SK-N-SH (cell line): ENCODE results near the gene MALT1. TPM values are rescaled to one million over a fixed set of nuclear protein-coding genes. Genes with fewer than 3 reads are reported as not detected.

Experiments
- CTCF ChIA-PET: fragments of 300-600, 350-600 bp; formaldehyde crosslinking; extraction: SDS; loops from one replicate; lab custom pipeline; 2021; lab: Yijun Ruan, JAX
- POLR2A ChIA-PET: fragments of 350-600 bp; sonication (Branson Sonifier 250); formaldehyde crosslinking; extraction: SDS; loops from one replicate; lab custom pipeline; 2020; ENCODE audit warnings: antibody characterized with exemption, inconsistent platforms; lab: Yijun Ruan, JAX
- DNase-seq: peaks from one replicate; pipeline ENCODE4 v3.0.0; 2012
- H2AFZ ChIP-seq: fragments of 200-600 bp; sonication (generic); 2 replicates; pipeline ENCODE4 v1.8.1; 2016; ENCODE audit warnings: antibody characterized with exemption, mild to moderate bottlenecking, low read depth
- H3F3A ChIP-seq: fragments of 200-600 bp; sonication (generic); replicated peaks from 2 replicates; pipeline ENCODE3; 2016; ENCODE audit warnings: antibody characterized with exemption, mild to moderate bottlenecking; ENCODE audit not compliant: insufficient read depth
- H3K27ac ChIP-seq, 2 experiments: fragments of 200-500 bp in 1 of 2; fragments of 200-600 bp in 1 of 2; sonication (Bioruptor generic) in 1 of 2; sonication (generic), shearing (Covaris generic) in 1 of 2; 2 replicates each; pipeline versions ENCODE4 v1.5.1 to v1.6.1; 2014 to 2016; ENCODE audit warnings: low read depth in 2 of 2, inconsistent platforms in 1 of 2, low read length in 1 of 2, mild to moderate bottlenecking in 1 of 2, mixed read lengths in 1 of 2
- H3K27me3 ChIP-seq: fragments of 200-600 bp; sonication (generic), shearing (Covaris generic); 2 replicates; pipeline ENCODE4 v1.6.1; 2016; ENCODE audit warnings: mixed run types; ENCODE audit not compliant: insufficient read depth
- H3K36me3 ChIP-seq, 2 experiments: fragments of 200-500 bp in 1 of 2; fragments of 200-600 bp in 1 of 2; sonication (Bioruptor generic) in 1 of 2; sonication (generic) in 1 of 2; replicated peaks in 1 of 2; 2 replicates each; pipeline versions ENCODE3 to v1.5.1; 2014 to 2016; ENCODE audit warnings: low read length in 1 of 2, mild to moderate bottlenecking in 1 of 2; ENCODE audit not compliant: insufficient read depth in 2 of 2, control insufficient read depth in 1 of 2
- H3K4me1 ChIP-seq, 2 experiments: fragments of 200-500 bp in 1 of 2; fragments of 200-600 bp in 1 of 2; sonication (Bioruptor generic) in 1 of 2; sonication (generic), shearing (Covaris generic) in 1 of 2; 2 replicates each; pipeline versions ENCODE4 v1.5.1 to v1.6.1; 2014 to 2016; ENCODE audit warnings: low read depth in 1 of 2, low read length in 1 of 2, mixed run types in 1 of 2; ENCODE audit not compliant: insufficient read depth in 2 of 2, control insufficient read depth in 1 of 2
- H3K4me2 ChIP-seq: fragments of 200-600 bp; sonication (generic), shearing (Covaris generic); 2 replicates; pipeline ENCODE4 v1.6.1; 2017; ENCODE audit warnings: mixed run types
- H3K4me3 ChIP-seq, 2 experiments: fragments of 200-500 bp in 1 of 2; fragments of 200-600 bp in 1 of 2; sonication (Bioruptor generic) in 1 of 2; sonication (generic), shearing (Covaris generic) in 1 of 2; 2 replicates each; pipeline versions ENCODE4 v1.5.1 to v1.8.1; 2014 to 2016; ENCODE audit warnings: low read depth in 2 of 2, inconsistent platforms in 1 of 2, low read length in 1 of 2, mild to moderate bottlenecking in 1 of 2, mixed read lengths in 1 of 2, moderate library complexity in 1 of 2
- H3K79me2 ChIP-seq: fragments of 200-600 bp; sonication (generic); 2 replicates; pipeline ENCODE4 v1.8.1; 2017; ENCODE audit warnings: mild to moderate bottlenecking; ENCODE audit not compliant: insufficient read depth
- H3K9ac ChIP-seq: fragments of 200-600 bp; sonication (generic); 2 replicates; pipeline ENCODE4 v1.6.1; 2017; ENCODE audit warnings: mixed run types
- H3K9me2 ChIP-seq: fragments of 200-600 bp; sonication (generic); 2 replicates; pipeline ENCODE4 v1.6.1; 2017; ENCODE audit warnings: mixed run types
- H3K9me3 ChIP-seq: fragments of 200-600 bp; sonication (generic); 2 replicates; pipeline ENCODE4 v1.6.1; 2017; ENCODE audit warnings: mixed run types, mild to moderate bottlenecking, moderate library complexity
- H4K20me1 ChIP-seq: fragments of 200-600 bp; sonication (generic); 2 replicates; pipeline ENCODE4 v1.6.1; 2017; ENCODE audit warnings: mild to moderate bottlenecking, mixed run types; ENCODE audit not compliant: insufficient read depth
- CHD2 ChIP-seq: fragments of 150-350 bp; IDR thresholded peaks from 2 replicates; pipeline ENCODE4 v1.6.1; 2018; ENCODE audit warnings: low read length; ENCODE audit not compliant: partially characterized antibody
- ELF1 ChIP-seq: IDR thresholded peaks from 2 replicates; pipeline ENCODE4 v1.4.0; 2012
- FOXJ3 ChIP-seq: sonication (generic); formaldehyde crosslinking; IDR thresholded peaks from 2 replicates; pipeline ENCODE4 v1.5.1; 2020; ENCODE audit warnings: mild to moderate bottlenecking, missing genetic modification reagents
- JUND ChIP-seq: IDR thresholded peaks from 2 replicates; pipeline ENCODE4 v1.4.0; 2012
- MEF2A ChIP-seq: IDR thresholded peaks from 2 replicates; pipeline ENCODE4 v1.4.0; 2012; ENCODE audit warnings: low read depth, borderline replicate concordance
- MXI1 ChIP-seq: IDR thresholded peaks from 2 replicates; pipeline ENCODE4 v1.6.1; 2012; ENCODE audit warnings: mild to moderate bottlenecking, low read depth, low read length, improper control_type of control experiment
- NFIC ChIP-seq: IDR thresholded peaks from 2 replicates; pipeline ENCODE4 v1.4.0; 2012; ENCODE audit warnings: borderline replicate concordance
- RAD21 ChIP-seq: IDR thresholded peaks from 2 replicates; pipeline ENCODE4 v1.6.1; 2012; ENCODE audit warnings: mild to moderate bottlenecking, low read length
- REST ChIP-seq: IDR thresholded peaks from 2 replicates; pipeline ENCODE4 v1.6.1; 2012; ENCODE audit warnings: mild to moderate bottlenecking, low read depth, low read length, moderate library complexity
- RFX5 ChIP-seq: IDR thresholded peaks from 2 replicates; pipeline ENCODE4 v1.6.1; 2012; ENCODE audit warnings: mild to moderate bottlenecking, improper control_type of control experiment, low read length
- TEAD4 ChIP-seq: IDR thresholded peaks from 2 replicates; pipeline ENCODE4 v1.4.0; 2012; ENCODE audit warnings: mild to moderate bottlenecking, borderline replicate concordance; ENCODE audit not compliant: insufficient read depth
- YY1 ChIP-seq: IDR thresholded peaks from 2 replicates; pipeline ENCODE4 v1.4.0; 2012; ENCODE audit warnings: low read depth, mild to moderate bottlenecking
- WGBS: methylation state at CpG from one replicate; pipeline ENCODE4 v1.1.6; 2017; ENCODE audit warnings: low lambda C conversion rate; 5-methylcytosine and 5-hydroxymethylcytosine counted together
- polyA plus RNA-seq, 3 experiments: library from polyadenylated mRNA; depleted of rRNA; stranded (reverse); fragments of >200 nt; gene quantifications; 2 replicates each; pipeline ENCODE4 v1.2.3, GENCODE V29; 2012

Gene MALT1
- polyA plus RNA-seq, 1 of the 3 experiments (the other 2 are of a cell fraction): 6.6 TPM

GRCh38 chr18:58699551-58699950 lies 28.3 kb downstream of the MALT1 start:
- H3K27me3 ChIP-seq: no peaks in the 10 kb centered on the region

DNA sequence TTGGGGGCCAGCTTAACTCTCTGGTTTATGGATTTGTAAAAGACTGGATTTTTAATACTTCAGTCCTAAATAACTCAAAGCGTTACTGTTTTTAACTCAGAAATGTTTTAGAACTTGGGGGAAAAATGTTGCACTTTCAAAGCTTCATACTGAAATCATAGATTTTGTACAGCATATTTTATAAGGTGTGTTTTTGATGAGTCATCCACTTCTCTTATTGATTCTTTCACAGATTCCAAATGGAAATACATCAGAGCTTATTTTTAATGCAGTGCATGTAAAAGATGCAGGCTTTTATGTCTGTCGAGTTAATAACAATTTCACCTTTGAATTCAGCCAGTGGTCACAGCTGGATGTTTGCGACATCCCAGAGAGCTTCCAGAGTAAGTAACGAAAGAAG lies 28.9 kb downstream of the MALT1 start:
- Histone ChIP-seq H3K27me3 (no peaks in the 10 kb centered on the region), H3K4me1 (peaks cover 0 to under 1% of the 10 kb centered on the region in 2 experiments; a peak in 1 of 4 replicates), H3K9me2 (no peaks in the 10 kb centered on the region), H3K27ac (no peak overlapping the region), H3F3A (no peaks in the 10 kb centered on the region), H3K4me2 (no peak overlapping the region), H3K9ac (no peak overlapping the region), H4K20me1 (no peaks in the 10 kb centered on the region), H2AFZ (no peak overlapping the region), H3K36me3 (peaks cover 10 to 39% of the 10 kb centered on the region in 2 experiments), H3K79me2 (no peaks in the 10 kb centered on the region), H3K4me3 (no peak overlapping the region), H3K9me3 (no peaks in the 10 kb centered on the region)
- TF ChIP-seq RFX5 (no peak), MEF2A (no peak), JUND (no peak), RAD21 (no peak), REST (no peak), FOXJ3 (CRISPR knock-in tag) (no peak), TEAD4 (no peak), YY1 (no peak), CHD2 (no peak), ELF1 (no peak)
- DNase-seq: no peak
- POLR2A ChIA-PET: no interaction called here
- WGBS: 94% methylated on average over 4 of the region's 4 CpGs
- CTCF ChIA-PET: interaction anchor here (1.3 to 1.9 kb wide), 2 partner anchors 9 to 64 kb away, joined by 8 to 9 read pairs; no protein-coding TSS in a partner anchor

More at GRCh38 chr18:58699551-58699950, 28.3 kb downstream of the MALT1 start:
- peak; percentile 37 for TF ChIP-seq NFIC
- no peak for TF ChIP-seq TEAD4
- no peak for TF ChIP-seq MXI1
- Histone ChIP-seq H3K27ac (no peak overlapping the region), H2AFZ (no peak overlapping the region), H3K9me2 (no peaks in the 10 kb centered on the region), H3K9me3 (no peaks in the 10 kb centered on the region), H3K4me1 (peaks cover 0 to 4% of the 10 kb centered on the region in 2 experiments; a peak in 2 of 4 replicates), H3K9ac (no peak overlapping the region), H3K79me2 (0 out of 2 replicates have a peak, but pooled peaks cover 1% of the 10 kb centered on the region), H3K36me3 (peaks cover 10 to 38% of the 10 kb centered on the region in 2 experiments), H3K4me3 (no peak overlapping the region), H3K4me2 (no peak overlapping the region), H4K20me1 (no peaks in the 10 kb centered on the region), H3F3A (no peaks in the 10 kb centered on the region)
- ChIA-PET POLR2A (no interaction called here), CTCF (interaction anchor here (1.9 kb wide), 1 partner anchor 10 kb away, joined by 9 read pairs; no protein-coding TSS in a partner anchor)
- 100% methylated on average over 1 of the region's 1 CpG for WGBS
- no peak for DNase-seq
